GM18907 (cell line): ENCODE measurements around the gene SLC12A8.

Experiments used
- ATAC-seq: cut with Tn5 transposase; IDR thresholded peaks from one replicate; pipeline ENCODE4 v1.9.1; 2021; ENCODE audit warnings: mild to moderate bottlenecking, moderate library complexity; ENCODE audit not compliant: unreplicated experiment

Gene SLC12A8

DNA sequence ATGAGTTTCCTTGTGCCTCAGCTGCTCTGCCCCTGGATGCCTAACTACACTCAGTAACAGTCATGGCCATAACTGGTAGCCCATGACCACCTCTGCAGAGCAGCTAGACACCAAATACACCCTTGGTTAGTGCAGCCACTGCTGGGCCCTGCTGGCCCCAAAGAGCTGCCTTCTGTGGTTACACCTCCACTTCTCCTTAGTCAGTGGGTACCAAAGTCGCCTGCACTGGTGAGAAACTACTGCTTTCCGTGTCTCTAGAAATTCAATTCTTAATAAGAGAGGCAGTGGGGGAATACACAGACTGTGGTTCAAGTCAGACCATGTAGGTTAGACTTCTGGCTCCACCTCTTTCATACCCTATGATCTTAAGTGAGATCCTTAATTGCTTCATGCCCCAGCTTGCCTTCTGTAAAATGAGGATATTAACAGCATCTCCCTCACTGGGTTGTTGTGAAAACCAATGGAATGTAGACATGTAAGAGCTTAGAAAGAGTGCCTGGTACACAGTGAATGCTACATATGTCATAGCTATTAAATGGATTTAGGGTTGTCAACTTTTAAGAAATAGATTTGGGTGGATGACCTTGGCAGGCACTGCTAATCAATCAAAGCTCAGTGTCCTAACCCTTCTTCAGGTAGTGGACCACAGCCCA lies 174.9 kb downstream of the SLC12A8 start:
- ATAC-seq, result no peak

DNA sequence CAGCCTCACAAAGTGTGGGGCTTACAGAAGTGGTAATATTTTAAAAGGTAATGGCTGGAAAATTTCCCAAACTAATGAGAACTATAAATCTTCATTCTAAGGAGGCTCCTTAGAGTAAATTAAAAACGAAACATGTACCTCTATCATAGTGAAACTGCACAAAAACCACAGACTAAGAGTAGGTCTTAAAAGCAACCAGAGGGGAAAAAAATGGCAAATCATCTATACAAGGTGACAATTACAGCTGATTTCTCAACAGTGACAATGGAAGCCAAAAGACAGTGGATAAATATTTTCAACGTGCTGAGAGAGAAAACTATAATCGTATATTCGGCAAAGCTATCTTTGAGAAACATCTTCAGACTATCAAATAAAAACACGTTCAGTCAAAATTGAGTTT lies 177.3 kb downstream of the SLC12A8 start:
- ATAC-seq, result peak; percentile 57

DNA sequence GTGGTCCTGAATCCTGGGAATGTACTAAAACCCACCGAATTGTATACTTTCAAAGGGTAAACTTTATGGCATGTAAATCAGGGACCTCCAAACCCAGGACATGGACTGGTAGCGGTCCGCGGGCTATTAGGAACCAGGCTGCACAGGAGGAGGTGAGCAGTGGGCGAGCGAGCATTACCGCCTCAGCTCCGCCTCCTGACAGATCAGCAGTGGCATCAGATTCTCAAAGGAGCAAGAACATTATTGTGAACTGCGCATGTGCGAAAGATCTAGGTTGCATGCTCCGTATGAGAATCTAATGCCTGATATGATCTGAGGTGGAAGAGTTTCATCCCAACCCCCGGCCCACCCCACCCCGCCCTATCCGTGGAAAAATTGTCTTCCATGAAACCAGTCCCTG lies 178.9 kb downstream of the SLC12A8 start:
- ATAC-seq, result no peak

DNA sequence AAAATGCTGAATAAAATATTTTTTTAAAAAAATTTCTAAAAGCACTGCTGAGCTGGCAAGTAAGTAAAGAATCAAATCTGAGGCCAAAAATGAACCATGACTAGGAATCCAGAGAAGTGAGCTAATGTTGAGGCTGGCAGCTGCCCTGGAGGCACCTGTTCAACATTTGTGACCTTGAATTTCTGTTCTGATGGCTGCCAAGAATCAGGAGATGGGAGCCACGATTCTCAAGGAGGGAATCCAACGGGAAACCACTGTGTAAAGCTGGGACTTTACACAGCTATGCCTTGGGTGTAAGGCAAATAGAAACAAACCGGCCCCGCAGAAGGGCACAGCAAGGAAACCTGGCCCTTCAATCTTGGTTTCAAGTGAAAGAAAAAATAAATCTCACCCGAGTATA lies 179.4 kb downstream of the SLC12A8 start:
- no peak for ATAC-seq

DNA sequence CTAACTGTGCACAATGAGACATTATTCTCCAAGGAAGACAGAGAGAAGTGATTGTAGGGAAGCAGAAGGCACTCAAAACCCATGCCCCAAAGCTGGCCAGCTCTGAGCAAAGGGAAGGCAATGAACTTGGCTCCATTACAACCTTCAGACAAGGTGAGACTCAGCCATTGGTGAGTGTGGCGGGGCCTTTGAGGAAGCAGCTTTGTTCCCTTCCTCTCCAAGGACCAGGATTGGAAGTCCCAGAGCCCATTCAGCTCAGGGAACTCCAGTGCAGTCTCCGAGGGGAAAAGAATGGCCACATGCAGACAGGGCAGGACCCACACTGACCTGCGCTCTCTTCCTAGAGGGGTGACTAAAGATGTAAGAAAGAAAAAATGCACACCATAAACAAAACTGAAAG lies 179.9 kb downstream of the SLC12A8 start:
- no peak for ATAC-seq
